Thoracic aorta (tissue), 2 donors: ENCODE data around the gene RASA3. TPM values are rescaled to one million over a fixed set of nuclear protein-coding genes. Genes with fewer than 3 reads are reported as not detected.

Experiments
- ATAC-seq: fragments of 150-250 bp; one replicate; pipeline ENCODE4 v1.8.0; 2017; ENCODE audit warnings: low read depth; ENCODE audit not compliant: insufficient number of reproducible peaks, low FRiP score
- DNase-seq: peaks from one replicate; pipeline ENCODE4 v3.0.0-alpha.2; 2020; ENCODE audit warnings: low spot score
- H3K27ac ChIP-seq, 2 donors: fragments of 200-600 bp; sonication (generic); 1 replicate in 1 of 2; 2 replicates in 1 of 2; pipeline ENCODE4 v1.5.1; 2016; ENCODE audit warnings: mild to moderate bottlenecking in 2 of 2, moderate library complexity in 2 of 2
- H3K27me3 ChIP-seq: fragments of 200-600 bp; sonication (generic); replicated peaks from 2 replicates; pipeline ENCODE4 v1.6.0; 2016; ENCODE audit warnings: mild to moderate bottlenecking; ENCODE audit not compliant: insufficient read depth
- H3K36me3 ChIP-seq: fragments of 200-600 bp; sonication (generic); one replicate; pipeline ENCODE4 v1.5.1; 2016
- H3K4me1 ChIP-seq, 2 donors: fragments of 200-600 bp; sonication (generic); 1 replicate in 1 of 2; 2 replicates in 1 of 2; pipeline versions ENCODE4 v1.5.1 to v1.6.0; 2016; ENCODE audit warnings: low read depth in 2 of 2, mild to moderate bottlenecking in 1 of 2; ENCODE audit not compliant: control insufficient read depth in 1 of 2
- H3K4me3 ChIP-seq: fragments of 200-600 bp; sonication (generic); 2 replicates; pipeline ENCODE4 v1.5.1; 2016; ENCODE audit warnings: mild to moderate bottlenecking
- H3K9me3 ChIP-seq: fragments of 200-600 bp; sonication (generic); 2 replicates; pipeline ENCODE4 v1.5.1; 2016
- total RNA-seq, 2 donors: library from RNA; depleted of rRNA; stranded (reverse); fragments of >200 nt; gene quantifications; one replicate each; pipeline versions ENCODE4 v1.1.0 to v1.2.3, GENCODE V29; 2016
- TF ChIP-seq, protein P1 (sequence below): fragments of 200-600 bp; sonication (generic); IDR thresholded peaks from one replicate; pipeline ENCODE4 v1.5.1; 2019; ENCODE audit warnings: antibody characterized with exemption

The RASA3 gene
- total RNA-seq, 2 donors from 2014 or later, result 38.9 to 48.6 TPM

DNA sequence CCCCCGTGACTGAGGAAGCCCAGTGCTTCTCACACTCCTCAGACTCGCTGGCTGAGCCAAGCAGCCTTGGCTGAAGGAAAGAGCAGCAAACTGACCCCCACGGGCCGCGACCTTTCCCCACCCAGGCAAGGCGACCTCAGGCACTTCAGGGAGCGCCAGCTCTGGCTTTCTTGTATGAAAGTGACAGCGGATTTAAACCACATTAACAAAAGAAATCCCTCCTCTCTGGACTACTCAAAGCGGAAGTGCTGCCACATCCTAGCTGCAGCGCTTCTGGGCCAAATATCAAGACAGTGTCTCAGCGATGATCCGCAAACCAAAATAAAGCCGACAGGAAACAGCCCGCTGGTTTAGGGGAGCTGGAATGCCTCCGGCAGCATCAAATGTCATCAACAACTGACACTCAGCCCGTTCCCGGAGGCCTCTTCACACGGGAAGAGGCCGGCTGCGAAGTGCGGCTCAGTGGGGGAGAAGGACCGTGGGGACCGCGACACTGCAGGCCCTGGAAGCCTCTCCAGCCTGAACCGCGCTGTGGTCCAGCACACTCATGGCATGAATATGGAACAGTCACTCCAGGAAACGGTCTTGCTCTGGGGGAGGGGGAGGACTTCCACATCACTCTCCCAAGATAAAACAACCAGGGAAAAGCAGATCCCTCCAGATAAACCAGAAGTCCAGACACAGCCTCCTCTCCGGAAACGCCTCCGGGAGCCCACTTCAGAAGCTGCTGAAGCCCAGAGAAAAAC, 1.4 kb downstream of the RASA3 start:
- DNase-seq (peak; percentile 51), ATAC-seq (no peak)
- peak overlapping the region; percentile 75 for H3K4me3 ChIP-seq
- no peaks in the 10 kb centered on the region for H3K9me3 ChIP-seq
- H3K4me1 ChIP-seq, result peaks cover 29 to 47% of the 10 kb centered on the region in 2 donors
- H3K36me3 ChIP-seq, result no peaks in the 10 kb centered on the region
- TF ChIP-seq, protein P1, sequence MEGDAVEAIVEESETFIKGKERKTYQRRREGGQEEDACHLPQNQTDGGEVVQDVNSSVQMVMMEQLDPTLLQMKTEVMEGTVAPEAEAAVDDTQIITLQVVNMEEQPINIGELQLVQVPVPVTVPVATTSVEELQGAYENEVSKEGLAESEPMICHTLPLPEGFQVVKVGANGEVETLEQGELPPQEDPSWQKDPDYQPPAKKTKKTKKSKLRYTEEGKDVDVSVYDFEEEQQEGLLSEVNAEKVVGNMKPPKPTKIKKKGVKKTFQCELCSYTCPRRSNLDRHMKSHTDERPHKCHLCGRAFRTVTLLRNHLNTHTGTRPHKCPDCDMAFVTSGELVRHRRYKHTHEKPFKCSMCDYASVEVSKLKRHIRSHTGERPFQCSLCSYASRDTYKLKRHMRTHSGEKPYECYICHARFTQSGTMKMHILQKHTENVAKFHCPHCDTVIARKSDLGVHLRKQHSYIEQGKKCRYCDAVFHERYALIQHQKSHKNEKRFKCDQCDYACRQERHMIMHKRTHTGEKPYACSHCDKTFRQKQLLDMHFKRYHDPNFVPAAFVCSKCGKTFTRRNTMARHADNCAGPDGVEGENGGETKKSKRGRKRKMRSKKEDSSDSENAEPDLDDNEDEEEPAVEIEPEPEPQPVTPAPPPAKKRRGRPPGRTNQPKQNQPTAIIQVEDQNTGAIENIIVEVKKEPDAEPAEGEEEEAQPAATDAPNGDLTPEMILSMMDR, result no peak
- peak overlapping the region; percentile 70 to 75 for H3K27ac ChIP-seq
- H3K27me3 ChIP-seq, result no peaks in the 10 kb centered on the region

DNA sequence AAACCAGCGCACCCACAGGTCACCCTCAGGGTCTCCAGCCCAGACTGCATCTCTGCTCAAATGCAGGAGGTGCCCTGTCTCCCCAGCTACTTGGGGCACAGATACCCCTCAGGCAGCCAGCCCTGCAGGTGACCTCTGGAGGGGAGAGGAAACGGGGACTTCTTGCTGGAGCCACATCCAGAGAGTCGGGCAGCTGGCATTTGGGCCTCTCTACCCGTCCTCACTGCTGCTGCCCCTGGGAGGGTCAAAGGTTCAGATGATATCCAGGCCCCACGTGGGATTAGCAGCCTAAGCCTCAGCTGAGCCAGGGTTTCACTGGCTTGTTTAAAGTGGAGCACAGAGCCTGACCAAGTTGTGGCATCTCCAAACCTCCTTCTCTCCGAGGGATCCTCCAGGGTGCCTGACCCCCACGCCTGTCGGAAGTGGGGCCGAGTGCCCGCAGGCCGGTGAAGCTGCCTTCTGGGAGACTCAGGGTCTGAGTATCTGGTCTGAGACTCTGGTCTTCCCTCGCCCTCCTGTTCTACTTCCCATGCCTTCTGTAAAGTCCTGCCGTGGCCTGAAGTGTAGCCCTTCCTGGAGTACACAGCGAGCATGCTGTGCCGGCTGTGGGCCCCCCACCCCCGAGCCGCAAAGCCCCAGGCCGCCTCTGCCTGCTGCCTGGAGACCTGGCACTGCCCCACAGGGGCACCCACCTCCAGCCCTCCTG, 2.1 kb downstream of the RASA3 start:
- Histone ChIP-seq H3K4me3 (peak overlapping the region; percentile 75), H3K36me3 (no peaks in the 10 kb centered on the region), H3K4me1 (peaks cover 29 to 47% of the 10 kb centered on the region in 2 donors), H3K27ac (peak overlapping the region; percentile 70 to 75), H3K27me3 (no peaks in the 10 kb centered on the region), H3K9me3 (no peaks in the 10 kb centered on the region)
- TF ChIP-seq, protein P1, result no peak
- no peak for ATAC-seq
- DNase-seq, result no peak

DNA sequence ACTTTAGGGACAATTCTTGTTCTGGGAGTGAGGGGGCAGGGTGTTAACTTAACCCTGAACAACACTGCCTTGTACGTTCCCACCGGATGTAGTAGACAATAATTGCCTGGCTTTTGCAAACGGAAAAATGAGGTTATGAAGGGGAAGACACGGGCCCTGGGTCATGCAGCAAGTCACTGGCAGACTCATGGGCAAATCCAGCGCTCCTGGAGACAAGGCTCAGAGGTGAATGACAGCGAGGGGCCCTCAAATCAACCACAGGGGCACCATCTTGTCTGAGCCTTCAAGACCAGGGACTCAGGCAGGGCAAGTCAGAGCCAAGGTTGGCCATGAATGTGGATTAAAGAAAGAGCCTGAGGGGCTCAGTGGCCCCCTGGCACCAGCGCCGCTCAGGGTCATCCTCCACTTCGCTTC, 2.8 kb downstream of the RASA3 start:
- Histone ChIP-seq H3K9me3 (no peaks in the 10 kb centered on the region), H3K36me3 (no peaks in the 10 kb centered on the region), H3K4me1 (peaks cover 29 to 49% of the 10 kb centered on the region in 2 donors), H3K27me3 (no peaks in the 10 kb centered on the region), H3K4me3 (peak overlapping the region; percentile 75), H3K27ac (peak overlapping the region in 1 of 2 donors; percentile 70)
- DNase-seq (no peak), ATAC-seq (no peak)
- TF ChIP-seq, protein P1, result no peak

DNA sequence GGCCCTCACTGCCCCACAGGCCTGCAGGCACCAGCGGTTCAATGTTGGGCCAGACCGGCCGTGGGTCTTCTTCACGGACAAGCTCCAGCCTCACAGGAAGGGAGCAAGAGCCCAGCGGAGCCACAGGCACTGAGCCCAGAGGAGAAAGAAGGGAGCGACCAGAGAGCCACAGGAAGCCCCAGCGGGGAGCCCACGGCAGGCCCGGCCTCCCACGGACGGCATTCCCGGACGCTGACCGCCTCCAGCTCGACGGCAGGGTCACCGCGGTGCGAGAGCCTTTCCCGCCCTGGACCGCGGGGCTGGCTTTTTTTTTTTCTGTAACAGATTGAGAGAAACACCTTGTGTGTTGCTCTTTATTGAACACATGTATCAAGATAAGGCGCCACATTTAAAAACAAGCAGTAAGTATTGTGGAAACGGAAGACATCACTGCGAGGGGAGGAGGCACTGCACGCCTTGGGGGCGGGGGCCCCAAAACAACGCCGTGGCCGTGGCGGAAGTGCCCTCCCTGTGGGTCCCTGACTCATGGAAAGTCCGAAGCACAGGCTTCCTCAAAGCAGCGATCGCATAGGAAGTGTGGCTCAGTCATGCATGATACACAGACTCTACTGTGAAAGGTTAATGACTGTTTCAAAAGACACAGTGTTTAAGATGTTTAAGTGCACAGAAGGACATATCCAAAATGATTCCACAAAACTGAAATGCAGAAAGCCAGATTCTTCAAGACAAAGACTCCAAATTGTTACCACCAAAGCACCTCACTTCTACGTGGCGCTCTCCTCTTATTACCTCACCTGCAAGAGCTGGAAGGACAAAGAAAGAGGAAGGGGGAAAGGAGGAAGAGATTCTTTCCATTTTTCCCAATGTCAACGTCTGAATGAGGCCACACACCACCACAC, 3.5 kb downstream of the RASA3 start:
- H3K4me1 ChIP-seq, result peaks cover 29 to 50% of the 10 kb centered on the region in 2 donors
- no peaks in the 10 kb centered on the region for H3K27me3 ChIP-seq
- no peaks in the 10 kb centered on the region for H3K9me3 ChIP-seq
- DNase-seq (peak; percentile 47), ATAC-seq (no peak)
- H3K4me3 ChIP-seq, result peak overlapping the region; percentile 60
- TF ChIP-seq, protein P1, result no peak
- H3K36me3 ChIP-seq, result no peaks in the 10 kb centered on the region
- H3K27ac ChIP-seq, result peak overlapping the region; percentile 42 to 70

DNA sequence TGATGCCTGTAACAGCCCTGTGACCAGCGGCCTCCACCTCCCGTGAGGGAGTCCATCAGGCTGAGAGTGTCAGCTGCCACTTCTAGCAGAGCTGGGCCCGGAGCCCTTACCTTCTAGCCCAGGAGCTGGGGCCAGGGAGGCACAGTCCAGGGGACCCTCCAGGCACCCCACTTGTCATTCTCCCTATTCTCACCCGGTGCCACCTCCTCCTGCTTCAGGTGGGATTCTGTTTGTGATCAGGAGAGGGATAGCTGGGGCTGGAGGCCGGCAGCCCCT, 4.1 kb downstream of the RASA3 start:
- Histone ChIP-seq H3K9me3 (no peaks in the 10 kb centered on the region), H3K36me3 (no peaks in the 10 kb centered on the region), H3K27ac (peak overlapping the region; percentile 42 to 70), H3K4me3 (peak overlapping the region; percentile 60), H3K27me3 (no peaks in the 10 kb centered on the region), H3K4me1 (peaks cover 29 to 50% of the 10 kb centered on the region in 2 donors)
- TF ChIP-seq, protein P1, result no peak
- no peak for ATAC-seq
- DNase-seq, result no peak
